Right atrium auricular region (tissue), 2 donors: ENCODE measurements around the gene SMAD2. TPM values are rescaled to one million over a fixed set of nuclear protein-coding genes. Genes with fewer than 3 reads are reported as not detected.

Experiments
- DNase-seq: peaks from one replicate; pipeline ENCODE4 v3.0.0-alpha.2; 2019; ENCODE audit warnings: low spot score
- H3K27ac ChIP-seq, 2 donors: fragments of 200-600 bp; sonication (generic); 1 replicate in 1 of 2; 2 replicates in 1 of 2; pipeline ENCODE4 v1.5.1; 2016 to 2019
- H3K27me3 ChIP-seq, 2 donors: fragments of 200-600 bp; sonication (generic); one replicate each; pipeline versions ENCODE4 v1.5.1 to v1.6.0; 2017 to 2019
- H3K36me3 ChIP-seq: fragments of 200-600 bp; sonication (generic); one replicate; pipeline ENCODE4 v1.5.1; 2016
- H3K4me1 ChIP-seq, 2 donors: fragments of 200-600 bp; sonication (generic); one replicate each; pipeline versions ENCODE4 v1.5.1 to v1.6.0; 2017 to 2019
- H3K4me3 ChIP-seq, 2 donors: fragments of 200-600 bp; sonication (generic); 1 replicate in 1 of 2; 2 replicates in 1 of 2; pipeline ENCODE4 v1.5.1; 2017 to 2019; ENCODE audit warnings: mild to moderate bottlenecking in 1 of 2, moderate library complexity in 1 of 2
- H3K9me3 ChIP-seq, 2 donors: fragments of 200-600 bp; sonication (generic); one replicate each; pipeline ENCODE4 v1.5.1; 2019
- CTCF ChIP-seq, 2 donors: fragments of 200-600 bp; sonication (generic); IDR thresholded peaks; one replicate each; pipeline ENCODE4 v1.5.1; 2019; ENCODE audit warnings: antibody characterized with exemption in 2 of 2
- total RNA-seq, 2 donors: library from RNA; depleted of rRNA; stranded (reverse); fragments of >200 nt; gene quantifications; one replicate each; pipeline ENCODE4 v1.1.0, GENCODE V29; 2016

The SMAD2 gene
- total RNA-seq, 2 donors from 2014 or later: 54.8 to 81.1 TPM

GRCh38 chr18:47826157-47827074 is 104.0 kb downstream of the SMAD2 start:
- Histone ChIP-seq H3K9me3 (no peaks in the 10 kb centered on the region), H3K27me3 (no peaks in the 10 kb centered on the region), H3K4me3 (no peak overlapping the region), H3K27ac (no peak overlapping the region), H3K36me3 (no peaks in the 10 kb centered on the region), H3K4me1 (no peaks in the 10 kb centered on the region)
- DNase-seq: no peak
- TF ChIP-seq CTCF (IDR thresholded peaks at IDR 0.05): no peak

- H3K27me3 ChIP-seq: no peaks in the 10 kb centered on the region
- H3K27ac ChIP-seq: no peak overlapping the region
- no peaks in the 10 kb centered on the region for H3K36me3 ChIP-seq
- H3K4me3 ChIP-seq: no peak overlapping the region
- no peaks in the 10 kb centered on the region for H3K4me1 ChIP-seq
- no peak for DNase-seq
- no peaks in the 10 kb centered on the region for H3K9me3 ChIP-seq
- TF ChIP-seq CTCF (IDR thresholded peaks at IDR 0.05): no peak
Observed at GRCh38 chr18:47821314-47821713, 109.1 kb downstream of the SMAD2 start.

DNA sequence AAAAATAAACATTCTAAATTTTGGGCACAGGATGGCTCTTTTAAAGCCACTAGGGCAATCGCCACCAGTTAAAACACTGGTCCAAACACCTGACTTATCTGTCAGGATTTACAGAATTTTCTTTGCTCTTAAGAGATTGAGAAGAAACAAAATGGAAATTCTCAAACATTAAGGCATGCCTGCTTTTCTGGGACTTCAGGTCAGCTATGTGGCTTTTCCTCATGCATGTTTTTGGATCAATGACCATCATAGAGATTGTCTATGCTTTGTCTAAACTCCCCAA is 112.7 kb downstream of the SMAD2 start:
- Histone ChIP-seq H3K4me1 (no peaks in the 10 kb centered on the region), H3K4me3 (no peak overlapping the region), H3K9me3 (no peaks in the 10 kb centered on the region), H3K27ac (no peak overlapping the region), H3K27me3 (no peaks in the 10 kb centered on the region), H3K36me3 (no peaks in the 10 kb centered on the region)
- no peak for DNase-seq
- TF ChIP-seq CTCF (IDR thresholded peaks at IDR 0.05): no peak

- Histone ChIP-seq H3K4me1 (no peaks in the 10 kb centered on the region), H3K4me3 (no peak overlapping the region), H3K27ac (no peak overlapping the region), H3K9me3 (no peaks in the 10 kb centered on the region), H3K36me3 (no peaks in the 10 kb centered on the region), H3K27me3 (no peaks in the 10 kb centered on the region)
- no peak for TF ChIP-seq CTCF (IDR thresholded peaks at IDR 0.05)
- no peak for DNase-seq
Observed at GRCh38 chr18:47817017-47817794, 113.3 kb downstream of the SMAD2 start.

- Histone ChIP-seq H3K27ac (no peak overlapping the region), H3K36me3 (no peaks in the 10 kb centered on the region), H3K4me3 (no peak overlapping the region), H3K9me3 (no peaks in the 10 kb centered on the region), H3K27me3 (no peaks in the 10 kb centered on the region), H3K4me1 (no peaks in the 10 kb centered on the region)
- TF ChIP-seq CTCF (IDR thresholded peaks at IDR 0.05): no peak
- no peak for DNase-seq
Observed at GRCh38 chr18:47815486-47816270, 114.8 kb downstream of the SMAD2 start.
